ENCODE data around the gene GART.

- no peak for TF ChIP-seq CTCF (optimal IDR thresholded peaks at IDR 0.05 in 1 of 3, IDR thresholded peaks at IDR 0.05 in 1 of 3, conservative IDR thresholded peaks at IDR 0.05 in 1 of 3; ENCODE audit: extremely low read depth in 1 of 3, insufficient read depth in 2 of 3, low read length in 3 of 3)
- no peak for TF ChIP-seq EZH2 (IDR thresholded peaks at IDR 0.05; ENCODE audit: low read length)
These were observed 2.3 kb downstream of the GART start for GRCh38 chr21:33539616-33540015.
